Right cardiac atrium (tissue), 5 donors: ENCODE results near the gene PUM1. TPM values are rescaled to one million over a fixed set of nuclear protein-coding genes. Genes with fewer than 3 reads are reported as not detected.
A peak's percentile ranks its signal among the peaks of the same experiment; 100 is the strongest.

Source experiments
- ATAC-seq, 2 donors: fragments of 200-7000 bp; cut with Tn5 transposase; one replicate each; pipeline versions ENCODE4 v1.8.0 to v1.9.1; 2020; ENCODE audit warnings: moderate library complexity in 2 of 2, mild to moderate bottlenecking in 1 of 2
- DNase-seq, 3 donors: peaks; one replicate each; pipeline ENCODE4 v3.0.0-alpha.2; 2020
- H3K27ac ChIP-seq: one replicate; pipeline ENCODE4 v1.5.1; 2013; ENCODE audit warnings: mild to moderate bottlenecking, low read length, control low read depth, moderate library complexity
- H3K27me3 ChIP-seq: one replicate; pipeline ENCODE4 v1.6.1; 2013; ENCODE audit not compliant: control insufficient read depth, insufficient read depth
- H3K4me1 ChIP-seq: one replicate; pipeline ENCODE4 v1.6.1; 2013; ENCODE audit warnings: low read length; ENCODE audit not compliant: control insufficient read depth, insufficient read depth
- H3K4me3 ChIP-seq: one replicate; pipeline ENCODE4 v1.5.1; 2013; ENCODE audit warnings: low read length, control low read depth
- H3K9me3 ChIP-seq: one replicate; pipeline ENCODE4 v1.6.1; 2013; ENCODE audit warnings: low read length; ENCODE audit not compliant: control insufficient read depth
- WGBS: extraction: QIAGEN DNeasy Blood & Tissue Kit; methylation state at CpG from one replicate; pipeline ENCODE4 v1.1.7; 2013; 5-methylcytosine and 5-hydroxymethylcytosine counted together
- intact Hi-C, 4 donors: fragments of 100-400 bp; cut with DNase I; formaldehyde crosslinking; loops; one replicate each; pipeline versions ENCODE4 v1.11.0 to v1.14.0; 2022 to 2023
- polyA plus RNA-seq: library from polyadenylated mRNA; stranded (reverse); fragments of 200-250 nt; gene quantifications from one replicate; pipeline ENCODE4 v1.2.3, GENCODE V29; 2013
- total RNA-seq, 4 donors: library from RNA; stranded (reverse); fragmentation: NEBNext Ultra II Directional; extraction: Animal tissue kit (Norgen Biotek cat#: 25700); gene quantifications; one replicate each; pipeline ENCODE4 v1.2.1, GENCODE V29; 2021
- donor health status: healthy with polysubstance abuse.
- donor health status: DM: no; HTN: yes; CAD: no.
- donor health status: DM: no; HTN: no; CAD: no.
- donor health status: DM: no; HTN: yes; CAD: no; lungs with severe emphysema.
- donor health status: DM: yes; HTN: yes; CAD: no.

PUM1 gene
- total and polyA plus RNA-seq, 5 donors, result 21.2 to 77.2 (median 76.9) TPM

GRCh38 chr1:30919025-30919881, 146.3 kb downstream of the PUM1 start:
- DNase-seq, result peak in 1 of 3 donors; percentile 5
- intact Hi-C loops, result loop anchor here in 1 of 4 donors (10.0 kb wide), 1 partner anchor 194 kb away; the partner anchor contains the start of gene MATN1
- WGBS, result 61% methylated on average over 10 of the region's 10 CpGs

GRCh38 chr1:30916296-30916695, 149.2 kb downstream of the PUM1 start:
- no peaks in the 10 kb centered on the region for H3K4me1 ChIP-seq
- no peak overlapping the region for H3K27ac ChIP-seq
- WGBS, result 88% methylated on average over 12 of the region's 12 CpGs
- DNase-seq (peak in 1 of 3 donors; percentile 29), ATAC-seq (no peak)
- no peaks in the 10 kb centered on the region for H3K9me3 ChIP-seq
- intact Hi-C loops, result loop anchor here in 1 of 4 donors (10.0 kb wide), 1 partner anchor 191 kb away; the partner anchor contains the start of gene MATN1
- H3K4me3 ChIP-seq, result no peak overlapping the region
- H3K27me3 ChIP-seq, result no peaks in the 10 kb centered on the region

More at GRCh38 chr1:30919025-30919881, 146.3 kb downstream of the PUM1 start:
- Histone ChIP-seq H3K9me3 (no peaks in the 10 kb centered on the region), H3K27me3 (no peaks in the 10 kb centered on the region), H3K4me3 (no peak overlapping the region), H3K4me1 (no peaks in the 10 kb centered on the region), H3K27ac (no peak overlapping the region)
- ATAC-seq, result peak in 1 of 2 donors; percentile 14

- no peaks in the 10 kb centered on the region for H3K4me1 ChIP-seq
- 91% methylated on average over 13 of the region's 13 CpGs for whole genome bisulfite sequencing
- H3K27me3 ChIP-seq, result no peaks in the 10 kb centered on the region
- no peak overlapping the region for H3K4me3 ChIP-seq
- H3K9me3 ChIP-seq, result no peaks in the 10 kb centered on the region
- no peak overlapping the region for H3K27ac ChIP-seq
- intact Hi-C loops, result loop anchor here in 1 of 4 donors (10.0 kb wide), 1 partner anchor 191 kb away; the partner anchor contains the start of gene MATN1
- no peak for ATAC-seq
- peak in 1 of 3 donors; percentile 17 for DNase-seq
Observed at GRCh38 chr1:30915491-30916230, 149.9 kb downstream of the PUM1 start.

- H3K27me3 ChIP-seq, result no peaks in the 10 kb centered on the region
- WGBS, result 88% methylated on average over 4 of the region's 4 CpGs
- H3K27ac ChIP-seq, result no peak overlapping the region
- intact Hi-C loops, result loop anchor here (5.0 to 10.0 kb wide), 6 partner anchors 113 to 193 kb away; partner anchors contain the start of gene MATN1 (in 2 of the 4)
- no peaks in the 10 kb centered on the region for H3K4me1 ChIP-seq
- DNase-seq (peak in 1 of 3 donors; percentile 20), ATAC-seq (no peak)
- no peaks in the 10 kb centered on the region for H3K9me3 ChIP-seq
- no peak overlapping the region for H3K4me3 ChIP-seq
Observed at GRCh38 chr1:30914931-30915330, 150.6 kb downstream of the PUM1 start.

- no peaks in the 10 kb centered on the region for H3K27me3 ChIP-seq
- no peak overlapping the region for H3K27ac ChIP-seq
- intact Hi-C loops, result loop anchor here (5.0 to 10.0 kb wide), 6 partner anchors 112 to 192 kb away; partner anchors contain the start of gene MATN1 (in 2 of the 4)
- no peak overlapping the region for H3K4me3 ChIP-seq
- no peaks in the 10 kb centered on the region for H3K4me1 ChIP-seq
- WGBS, result 90% methylated on average over 3 of the region's 3 CpGs
- no peak for DNase-seq
- H3K9me3 ChIP-seq, result no peaks in the 10 kb centered on the region
- no peak for ATAC-seq
Observed at GRCh38 chr1:30914587-30914922, 151.0 kb downstream of the PUM1 start.

- Histone ChIP-seq H3K9me3 (no peaks in the 10 kb centered on the region), H3K27me3 (no peaks in the 10 kb centered on the region), H3K4me1 (no peaks in the 10 kb centered on the region), H3K4me3 (no peak overlapping the region), H3K27ac (no peak overlapping the region)
- DNase-seq (peak; percentile 58 to 83 (median 81)), ATAC-seq (peak in 1 of 2 donors; percentile 18)
- WGBS, result 84% methylated on average over 10 of the region's 10 CpGs
- intact Hi-C loops, result loop anchor here (5.0 to 10.0 kb wide), 6 partner anchors 111 to 191 kb away; partner anchors contain the start of gene MATN1 (in 2 of the 4)
Observed at GRCh38 chr1:30912913-30913652, 152.4 kb downstream of the PUM1 start.

GRCh38 chr1:30912224-30912623, 153.3 kb downstream of the PUM1 start:
- WGBS, result 82% methylated on average over 6 of the region's 6 CpGs
- Histone ChIP-seq H3K27me3 (no peaks in the 10 kb centered on the region), H3K27ac (no peak overlapping the region), H3K9me3 (no peaks in the 10 kb centered on the region), H3K4me1 (no peaks in the 10 kb centered on the region), H3K4me3 (no peak overlapping the region)
- DNase-seq (peak in 2 of 3 donors; percentile 39 to 42), ATAC-seq (no peak)
- intact Hi-C loops, result loop anchor here (5.0 to 10.0 kb wide), 6 partner anchors 110 to 190 kb away; partner anchors contain the start of gene MATN1 (in 2 of the 4)

GRCh38 chr1:30911059-30911954, 154.2 kb downstream of the PUM1 start:
- ATAC-seq, result peak; percentile 68 to 73
- DNase-seq, result peak; percentile 90 to 97 (median 94)
- no peaks in the 10 kb centered on the region for H3K27me3 ChIP-seq
- no peaks in the 10 kb centered on the region for H3K9me3 ChIP-seq
- intact Hi-C loops, result loop anchor here (1.0 to 10.0 kb wide), 9 partner anchors 109 to 189 kb away; partner anchors contain the start of gene MATN1 (in 2 of the 4)
- no peak overlapping the region for H3K4me3 ChIP-seq
- no peak overlapping the region for H3K27ac ChIP-seq
- 40% methylated on average over 9 of the region's 9 CpGs for WGBS
- H3K4me1 ChIP-seq, result peaks cover 5% of the 10 kb centered on the region

GRCh38 chr1:30909365-30910068, 156.0 kb downstream of the PUM1 start:
- Histone ChIP-seq H3K27ac (no peak overlapping the region), H3K9me3 (no peaks in the 10 kb centered on the region), H3K27me3 (no peaks in the 10 kb centered on the region), H3K4me3 (no peak overlapping the region), H3K4me1 (peaks cover 7% of the 10 kb centered on the region)
- 80% methylated on average over 14 of the region's 14 CpGs for WGBS
- intact Hi-C loops, result loop anchor here (2.0 to 10.0 kb wide), 8 partner anchors 107 to 187 kb away; partner anchors contain the start of gene MATN1 (in 2 of the 4)
- DNase-seq (no peak), ATAC-seq (no peak)
